Activated B cell treated with CpG ODN at 0.5 μM for 24 hours (primary cell): ENCODE measurements around the gene NUMB. TPM values are rescaled to one million over a fixed set of nuclear protein-coding genes. Genes with fewer than 3 reads are reported as not detected.

Experiments used
- ATAC-seq: fragments of 200-7000 bp; cut with Tn5 transposase; one replicate; pipeline ENCODE4 v1.10.0; 2021; ENCODE audit warnings: low read depth, mild to moderate bottlenecking, moderate library complexity
- CTCF ChIA-PET: fragments of 350-600 bp; sonication (Branson Sonifier 250); formaldehyde crosslinking; loops from one replicate; lab custom pipeline; 2021; ENCODE audit warnings: antibody characterized with exemption; lab: Charles Lee
- POLR2A ChIA-PET: fragments of 350-600 bp; sonication (Branson Sonifier 250); formaldehyde crosslinking; loops from one replicate; lab custom pipeline; 2021; ENCODE audit warnings: antibody characterized with exemption; lab: Charles Lee
- DNase-seq: peaks from one replicate; pipeline ENCODE4 v3.0.0; 2022
- H3K27ac Mint-ChIP-seq: one replicate; pipeline ENCODE4 v1.8.0; 2020; ENCODE audit warnings: mixed read lengths
- H3K27me3 Mint-ChIP-seq: one replicate; pipeline ENCODE4 v1.8.0; 2021; ENCODE audit warnings: mixed read lengths
- H3K36me3 Mint-ChIP-seq: one replicate; pipeline ENCODE4 v1.8.0; 2021; ENCODE audit warnings: low read depth, mixed read lengths
- H3K4me1 Mint-ChIP-seq: one replicate; pipeline ENCODE4 v1.8.0; 2021; ENCODE audit warnings: mixed read lengths
- H3K4me3 Mint-ChIP-seq: one replicate; pipeline ENCODE4 v1.8.0; 2020; ENCODE audit warnings: mild to moderate bottlenecking, mixed read lengths
- H3K9me3 Mint-ChIP-seq: one replicate; pipeline ENCODE4 v1.8.0; 2020; ENCODE audit warnings: mixed read lengths
- intact Hi-C: fragments of 100-400 bp; cut with micrococcal nuclease; formaldehyde crosslinking; loops from one replicate; pipeline ENCODE4 v1.15.1; 2024
- total RNA-seq: library from RNA; stranded (reverse); gene quantifications from 2 replicates; pipeline ENCODE4 v1.2.3, GENCODE V29; 2022
- TF ChIP-seq, protein P1 (sequence below): fragments of 200-600 bp; IDR thresholded peaks from one replicate; pipeline ENCODE4 v1.8.0; 2022; ENCODE audit warnings: antibody characterized with exemption, mild to moderate bottlenecking

The NUMB gene
- total RNA-seq, 1 donor from 2014 or later = 71.4 TPM

DNA sequence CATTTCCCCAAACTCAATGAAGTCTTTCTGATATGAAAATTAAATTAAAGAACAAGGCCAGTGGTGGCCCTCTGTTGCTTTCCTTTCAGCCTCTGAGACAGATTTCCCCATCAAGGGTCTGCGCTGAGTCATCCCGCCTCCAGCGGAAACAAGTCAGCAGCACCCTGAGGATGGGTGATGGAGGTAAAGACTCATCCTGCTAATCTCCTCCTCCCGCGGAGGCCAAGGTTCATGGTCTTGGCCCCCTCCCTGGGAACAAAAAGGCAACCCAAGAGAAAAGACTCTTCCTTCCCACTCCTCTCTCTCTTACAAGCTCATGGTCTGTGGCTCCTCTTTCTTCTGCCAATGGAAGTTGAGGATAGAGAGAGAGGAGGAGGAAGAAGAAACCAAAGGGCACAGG, 9.0 kb upstream of the NUMB start:
- TF ChIP-seq, protein P1, sequence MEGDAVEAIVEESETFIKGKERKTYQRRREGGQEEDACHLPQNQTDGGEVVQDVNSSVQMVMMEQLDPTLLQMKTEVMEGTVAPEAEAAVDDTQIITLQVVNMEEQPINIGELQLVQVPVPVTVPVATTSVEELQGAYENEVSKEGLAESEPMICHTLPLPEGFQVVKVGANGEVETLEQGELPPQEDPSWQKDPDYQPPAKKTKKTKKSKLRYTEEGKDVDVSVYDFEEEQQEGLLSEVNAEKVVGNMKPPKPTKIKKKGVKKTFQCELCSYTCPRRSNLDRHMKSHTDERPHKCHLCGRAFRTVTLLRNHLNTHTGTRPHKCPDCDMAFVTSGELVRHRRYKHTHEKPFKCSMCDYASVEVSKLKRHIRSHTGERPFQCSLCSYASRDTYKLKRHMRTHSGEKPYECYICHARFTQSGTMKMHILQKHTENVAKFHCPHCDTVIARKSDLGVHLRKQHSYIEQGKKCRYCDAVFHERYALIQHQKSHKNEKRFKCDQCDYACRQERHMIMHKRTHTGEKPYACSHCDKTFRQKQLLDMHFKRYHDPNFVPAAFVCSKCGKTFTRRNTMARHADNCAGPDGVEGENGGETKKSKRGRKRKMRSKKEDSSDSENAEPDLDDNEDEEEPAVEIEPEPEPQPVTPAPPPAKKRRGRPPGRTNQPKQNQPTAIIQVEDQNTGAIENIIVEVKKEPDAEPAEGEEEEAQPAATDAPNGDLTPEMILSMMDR = no peak
- no peak for ATAC-seq
- intact Hi-C loops = loop anchor here (2.0 kb wide), 1 partner anchor 15 kb away; no protein-coding TSS in a partner anchor
- Mint-ChIP-seq H3K9me3 (no peaks in the 10 kb centered on the region), H3K4me1 (peaks cover 47% of the 10 kb centered on the region), H3K27ac (peak overlapping the region; percentile 30), H3K4me3 (no peak overlapping the region), H3K36me3 (no peaks in the 10 kb centered on the region), H3K27me3 (no peaks in the 10 kb centered on the region)
- ChIA-PET POLR2A (interaction anchor here (0.6 to 1.2 kb wide), 2 partner anchors 9 to 196 kb away, joined by 3 read pairs; partner anchors contain the start of gene NUMB), CTCF (interaction anchor here (8.5 kb wide), 1 partner anchor 172 kb away, joined by 205 read pairs; no protein-coding TSS in a partner anchor)
- DNase-seq = no peak

GRCh38 chr14:73466861-73467260, 8.5 kb upstream of the NUMB start:
- DNase-seq (no peak), ATAC-seq (no peak)
- intact Hi-C loops = loop anchor here (2.0 kb wide), 1 partner anchor 14 kb away; no protein-coding TSS in a partner anchor
- Mint-ChIP-seq H3K4me3 (no peak overlapping the region), H3K36me3 (no peaks in the 10 kb centered on the region), H3K9me3 (no peaks in the 10 kb centered on the region), H3K4me1 (peaks cover 46% of the 10 kb centered on the region), H3K27me3 (no peaks in the 10 kb centered on the region), H3K27ac (peak overlapping the region; percentile 9)
- ChIA-PET CTCF (interaction anchor here (2.4 kb wide), 1 partner anchor 172 kb away, joined by 11 read pairs; no protein-coding TSS in a partner anchor), POLR2A (interaction anchor here (0.6 to 1.2 kb wide), 2 partner anchors 8 to 196 kb away, joined by 3 read pairs; partner anchors contain the start of gene NUMB)
- TF ChIP-seq, protein P1 = no peak

DNA sequence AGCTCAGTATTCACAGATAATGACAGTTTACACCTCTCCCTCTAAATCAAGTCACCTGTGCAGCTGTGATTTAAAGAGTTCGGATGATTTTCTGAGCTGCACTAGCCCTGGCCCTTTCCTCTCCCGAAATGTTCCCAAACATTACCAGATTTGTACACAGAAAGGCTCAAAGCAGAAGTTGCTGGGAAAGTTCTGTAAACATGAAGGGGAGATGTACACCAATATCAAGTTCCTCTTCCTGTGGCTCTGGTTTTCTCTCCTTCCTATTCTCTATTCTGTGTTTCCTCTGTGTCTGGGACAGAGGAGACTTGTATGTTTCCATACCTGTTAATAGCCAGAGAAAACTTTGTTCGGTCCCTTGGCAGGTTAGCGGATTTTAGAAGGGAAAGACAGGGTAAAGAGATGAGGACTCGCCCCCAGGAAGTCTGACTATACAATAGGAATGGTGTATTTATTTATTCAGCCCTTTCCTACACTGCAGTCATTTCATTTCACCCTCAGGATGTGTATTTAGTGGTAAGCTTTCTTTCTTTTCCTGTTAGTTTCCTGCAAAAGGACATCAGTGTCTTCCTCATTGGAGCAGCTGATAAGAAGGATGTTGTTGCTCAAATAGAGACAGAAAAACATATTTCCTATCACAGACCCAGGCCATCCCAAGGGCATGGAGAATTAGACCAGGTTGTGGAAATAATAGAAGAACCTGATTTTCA, 7.6 kb upstream of the NUMB start:
- Mint-ChIP-seq H3K36me3 (no peaks in the 10 kb centered on the region), H3K4me1 (peaks cover 45% of the 10 kb centered on the region), H3K27me3 (no peaks in the 10 kb centered on the region), H3K9me3 (no peaks in the 10 kb centered on the region), H3K4me3 (peak overlapping the region; percentile 81), H3K27ac (peak overlapping the region; percentile 90)
- intact Hi-C loops = loop anchor here (1.0 to 2.0 kb wide), 3 partner anchors 9 to 51 kb away; no protein-coding TSS in a partner anchor
- ATAC-seq (peak; percentile 40), DNase-seq (no peak)
- TF ChIP-seq, protein P1 = no peak
- CTCF ChIA-PET = interaction anchor here (1.2 to 2.4 kb wide), 2 partner anchors 171 to 176 kb away, joined by 3 to 11 read pairs; no protein-coding TSS in a partner anchor
- POLR2A ChIA-PET = no interaction called here

- intact Hi-C loops = no loop called here
- CTCF ChIA-PET = interaction anchor here (1.0 to 3.1 kb wide), 2 partner anchors 27 to 168 kb away, joined by 3 to 14 read pairs; partner anchors contain the start of gene RIOX1
- Mint-ChIP-seq H3K27me3 (no peaks in the 10 kb centered on the region), H3K4me3 (no peak overlapping the region), H3K9me3 (no peaks in the 10 kb centered on the region), H3K36me3 (peaks cover 4% of the 10 kb centered on the region), H3K27ac (peak overlapping the region; percentile 59), H3K4me1 (peaks cover 55% of the 10 kb centered on the region)
- no peak for DNase-seq
- TF ChIP-seq, protein P1 = no peak
- POLR2A ChIA-PET = interaction anchor here (1.5 to 3.0 kb wide), 3 partner anchors 8 to 27 kb away, joined by 6 to 16 read pairs (median 6); partner anchors contain the start of gene RIOX1
- ATAC-seq = no peak
Observed at GRCh38 chr14:73463411-73463810, 5.1 kb upstream of the NUMB start.

DNA sequence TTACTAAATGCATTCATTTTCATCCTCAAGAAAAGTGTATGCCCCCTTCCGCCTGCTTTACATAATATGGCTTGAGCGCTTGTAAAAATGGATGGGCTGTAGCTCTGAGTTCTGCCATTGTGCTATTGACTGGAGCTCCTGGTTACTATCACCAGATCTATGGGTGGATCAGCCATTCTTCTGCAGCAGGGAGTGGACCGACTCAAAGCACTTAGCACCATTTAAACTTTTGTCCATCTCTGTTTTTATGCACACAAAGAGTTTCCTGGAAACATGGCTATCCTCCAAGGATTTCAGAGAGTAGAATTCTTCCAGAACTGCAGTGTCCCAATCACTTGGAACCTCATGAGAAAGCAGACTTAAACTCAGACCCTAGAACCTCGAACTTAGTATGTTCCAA, 4.5 kb upstream of the NUMB start:
- POLR2A ChIA-PET = interaction anchor here (0.5 to 3.0 kb wide), 4 partner anchors 7 to 427 kb away, joined by 4 to 16 read pairs (median 5); partner anchors contain the start of gene RIOX1
- TF ChIP-seq, protein P1 = no peak
- intact Hi-C loops = no loop called here
- Mint-ChIP-seq H3K27me3 (no peaks in the 10 kb centered on the region), H3K27ac (no peak overlapping the region), H3K9me3 (no peaks in the 10 kb centered on the region), H3K4me3 (no peak overlapping the region), H3K4me1 (peaks cover 56% of the 10 kb centered on the region), H3K36me3 (peaks cover 8% of the 10 kb centered on the region)
- no peak for DNase-seq
- CTCF ChIA-PET = interaction anchor here (1.0 to 3.1 kb wide), 2 partner anchors 28 to 168 kb away, joined by 3 to 14 read pairs; partner anchors contain the start of gene RIOX1
- ATAC-seq = no peak
